GM21723 (cell line): ENCODE results near the gene LIPG.
"Not testable (repeated sequence)": the region's sequence is repeated elsewhere in the genome, so short reads cannot be mapped to it uniquely, and the experiment has no call there.

ENCODE experiments used
- ATAC-seq: cut with Tn5 transposase; IDR thresholded peaks from one replicate; pipeline ENCODE4 v1.9.1; 2021; ENCODE audit warnings: mild to moderate bottlenecking, moderate library complexity; ENCODE audit not compliant: unreplicated experiment

LIPG gene

DNA sequence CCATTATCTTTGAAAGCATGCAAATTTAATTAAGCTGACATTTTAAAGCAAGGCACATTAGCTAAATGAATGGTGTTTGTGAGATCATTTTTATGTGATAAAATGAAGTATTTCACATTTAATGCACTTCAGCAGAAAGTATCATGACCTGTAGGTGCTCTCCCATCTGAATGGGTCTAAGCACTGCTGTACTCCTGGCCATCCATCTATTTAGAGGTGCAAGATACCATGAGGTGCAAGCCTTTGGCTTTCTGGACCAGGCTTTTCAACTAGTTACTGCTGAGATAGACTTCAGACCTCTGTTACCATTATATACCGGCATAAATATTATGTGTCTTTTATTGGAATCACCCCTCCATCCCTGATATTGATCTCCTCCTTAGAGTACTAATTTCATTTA is 15.6 kb upstream of the LIPG start:
- no peak for ATAC-seq

DNA sequence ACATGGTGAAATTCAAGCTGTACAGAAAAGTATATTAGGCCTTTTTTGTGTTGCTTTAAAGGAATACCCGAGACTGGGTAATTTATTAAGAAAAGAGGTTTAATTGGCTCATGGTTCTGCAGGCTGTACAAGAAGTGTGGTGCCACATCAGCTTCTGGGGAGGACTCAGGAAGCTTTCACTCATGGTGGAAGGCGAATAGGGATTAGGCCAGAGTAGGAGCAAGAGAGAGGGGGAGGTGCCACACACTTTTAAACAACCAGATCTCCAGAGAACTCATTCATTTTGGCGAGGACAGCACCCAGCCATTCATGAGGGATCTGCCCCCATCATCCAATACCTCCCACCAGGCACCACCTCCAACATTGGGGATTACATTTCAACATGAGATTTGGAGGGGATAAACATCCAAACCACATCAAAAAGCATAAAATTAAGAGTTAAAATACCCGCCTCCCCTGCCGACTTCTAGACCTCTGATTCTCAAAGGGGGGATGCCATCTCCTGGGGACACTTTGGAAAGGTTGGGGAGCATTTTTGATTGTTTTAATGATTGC is 15.1 kb upstream of the LIPG start:
- ATAC-seq: no peak

DNA sequence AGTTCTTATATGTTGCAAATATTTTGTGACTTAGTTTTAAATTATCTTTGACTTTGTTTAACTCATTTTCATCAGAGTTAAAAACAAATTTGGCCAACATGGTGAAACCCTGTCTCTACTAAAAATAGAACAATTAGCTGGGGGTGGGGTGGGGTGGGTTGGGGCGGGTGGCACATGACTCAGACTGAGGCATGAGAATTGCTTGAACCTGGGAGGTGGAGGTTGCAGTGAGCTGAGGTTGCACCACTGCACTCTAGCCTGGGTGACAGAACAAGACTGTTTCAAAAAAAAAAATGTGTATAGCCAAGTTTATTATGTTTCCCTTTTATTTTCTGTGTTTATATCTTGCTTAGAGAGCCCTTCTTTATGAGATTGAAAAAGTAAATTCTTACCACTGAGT is 14.2 kb upstream of the LIPG start:
- no peak for ATAC-seq

DNA sequence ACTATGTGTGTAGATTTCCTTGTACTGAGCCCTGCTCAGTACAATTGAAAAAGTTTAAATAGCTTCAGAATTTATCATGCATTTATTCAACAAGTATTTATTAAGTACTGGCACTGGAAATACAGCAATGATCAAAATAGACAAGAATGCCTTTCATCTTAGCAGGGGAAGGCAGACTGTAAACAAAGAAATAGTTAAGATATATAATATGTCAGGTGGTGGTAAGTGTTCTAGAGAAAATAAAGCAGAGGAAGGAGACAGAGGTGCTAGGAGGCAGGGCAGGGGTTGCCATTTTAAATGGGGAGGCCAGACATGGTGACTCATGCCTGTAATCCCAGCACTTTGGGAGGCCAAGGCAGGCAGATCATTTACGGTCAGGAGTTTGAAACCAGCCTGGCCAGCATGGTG is 13.6 kb upstream of the LIPG start:
- ATAC-seq: no peak

DNA sequence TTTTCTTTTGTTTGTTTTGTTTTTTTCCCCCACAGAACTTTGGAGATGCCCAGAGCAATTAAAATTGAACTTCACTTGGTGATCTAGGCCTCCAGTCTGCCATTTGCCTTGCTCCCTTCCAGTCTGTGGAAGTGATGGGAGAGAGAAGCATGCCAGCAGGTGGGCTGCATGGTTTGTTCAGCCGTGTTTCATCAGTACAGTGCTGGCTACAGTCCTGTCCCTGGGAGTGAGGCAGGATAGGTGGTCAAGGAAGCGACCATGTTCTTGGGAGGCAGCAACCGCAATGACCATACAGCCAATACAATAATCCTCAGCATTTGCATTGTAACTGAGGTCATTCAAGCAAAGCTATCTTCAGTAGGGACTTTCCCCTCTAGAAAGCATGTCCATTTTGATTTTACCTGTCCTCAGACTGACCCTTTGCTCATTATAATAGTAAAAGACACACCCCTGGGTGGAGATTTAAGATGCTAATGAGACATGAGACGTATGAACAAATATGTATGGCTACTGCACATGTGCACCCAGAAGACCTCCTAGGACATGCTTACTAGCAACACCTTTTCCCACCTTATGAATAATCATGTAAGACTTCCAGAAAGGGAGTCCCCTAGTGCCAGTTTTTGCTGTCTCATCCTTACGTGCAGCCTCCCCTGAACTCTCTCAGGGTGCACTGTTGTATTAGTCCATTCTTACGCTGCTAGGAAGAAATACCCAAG is 11.1 kb upstream of the LIPG start:
- ATAC-seq: no peak

DNA sequence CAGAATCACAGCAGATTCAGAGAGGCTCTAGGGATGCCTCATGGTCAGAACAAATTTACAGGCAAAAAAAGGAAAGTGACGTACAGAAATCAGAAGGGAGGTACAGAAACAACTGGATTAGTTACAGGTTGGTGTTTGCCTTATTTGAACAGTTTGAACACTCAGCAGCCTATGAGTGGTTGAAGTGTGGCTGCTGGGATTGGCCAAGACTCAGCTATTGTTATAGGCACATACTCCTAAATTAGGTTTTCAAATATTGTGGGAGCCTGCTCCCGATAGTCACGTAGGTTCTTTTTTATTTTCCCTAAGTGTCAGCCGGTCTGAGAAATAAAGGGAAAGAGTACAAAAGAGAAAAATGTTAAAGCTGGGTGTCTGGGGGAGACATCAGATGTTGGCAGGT is 8.9 kb upstream of the LIPG start:
- no peak for ATAC-seq

DNA sequence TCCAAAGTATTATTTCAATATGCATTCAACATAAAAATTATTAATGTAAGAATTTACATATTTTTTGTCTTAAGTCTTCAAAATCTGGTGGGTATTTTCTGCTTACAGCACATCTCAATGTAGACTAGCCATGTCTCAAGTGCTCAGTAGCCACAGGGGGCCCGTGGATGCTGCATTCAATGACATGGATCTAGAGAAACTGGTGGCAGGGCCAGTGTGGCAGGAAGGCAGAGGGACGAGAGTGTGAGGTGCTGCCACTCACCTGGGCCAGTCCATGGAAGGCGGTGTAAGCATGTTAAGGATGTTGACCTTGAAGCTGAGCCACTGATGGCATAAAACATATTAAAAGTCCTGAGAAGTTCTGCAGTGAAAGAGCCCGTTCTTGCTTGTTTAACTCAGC is 6.2 kb upstream of the LIPG start:
- no peak for ATAC-seq

DNA sequence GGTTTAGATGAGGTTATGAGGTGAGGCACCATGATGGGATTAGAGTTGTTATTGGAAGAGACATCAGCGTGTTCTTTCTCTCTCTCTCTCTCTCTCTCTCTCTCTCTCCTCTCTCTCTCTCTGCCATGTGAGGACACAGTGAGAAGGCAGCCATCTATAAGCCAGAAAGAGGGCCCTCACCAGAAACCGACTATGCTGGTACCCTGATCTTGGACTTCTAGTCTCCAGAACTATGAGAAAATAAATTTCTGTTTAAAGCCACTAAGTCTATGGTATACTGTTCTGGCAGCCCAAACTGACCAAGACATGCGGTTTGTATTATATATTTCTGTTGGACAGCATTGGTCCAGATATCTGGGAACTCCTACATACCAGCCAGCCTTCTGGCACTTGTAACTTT is 3.5 kb upstream of the LIPG start:
- ATAC-seq: no peak

DNA sequence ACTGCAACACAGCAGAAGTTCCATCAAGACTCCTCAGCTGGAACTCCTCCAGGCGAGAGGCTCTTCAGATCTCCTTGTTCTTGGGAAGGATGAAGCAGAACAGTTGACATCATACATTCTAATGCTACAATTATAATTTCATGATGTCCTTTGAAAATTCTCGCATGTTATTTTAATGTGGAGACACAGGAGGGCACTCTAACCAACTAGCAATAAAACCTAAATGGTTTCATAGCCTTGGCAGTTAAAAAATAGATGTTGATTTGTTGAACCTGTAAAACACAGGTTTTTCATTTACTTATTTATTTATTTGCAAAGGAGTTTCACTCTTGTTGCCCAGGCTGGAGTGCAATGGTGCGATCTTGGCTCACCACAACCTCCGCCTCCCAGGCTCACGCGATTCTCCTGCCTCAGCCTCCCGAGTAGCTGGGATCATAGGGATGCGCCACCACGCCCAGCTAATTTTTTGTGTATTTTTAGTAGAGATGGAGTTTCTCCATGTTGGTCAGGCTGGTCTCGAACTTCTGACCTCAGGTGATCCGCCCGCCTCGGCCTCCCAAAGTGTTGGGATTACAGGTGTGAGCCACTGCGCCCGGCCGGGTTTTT is 2.4 kb upstream of the LIPG start:
- not testable (repeated sequence) for ATAC-seq

DNA sequence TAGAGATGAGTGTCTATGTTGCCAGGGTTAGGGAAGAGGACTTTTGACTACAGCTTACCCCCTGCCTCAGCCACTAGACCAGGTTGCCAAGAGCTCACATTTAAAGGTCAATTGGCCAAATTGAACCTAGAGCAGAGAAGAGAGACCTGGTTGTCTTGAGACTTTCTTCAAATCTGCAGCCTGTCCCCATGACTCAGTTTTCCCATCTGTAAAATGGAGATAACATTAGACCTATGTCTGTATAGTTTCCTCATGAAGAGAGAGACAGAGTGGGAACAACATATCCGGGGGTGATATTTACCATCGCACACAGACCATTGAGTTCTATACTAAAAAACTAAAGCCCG is 1.6 kb upstream of the LIPG start:
- ATAC-seq: no peak

DNA sequence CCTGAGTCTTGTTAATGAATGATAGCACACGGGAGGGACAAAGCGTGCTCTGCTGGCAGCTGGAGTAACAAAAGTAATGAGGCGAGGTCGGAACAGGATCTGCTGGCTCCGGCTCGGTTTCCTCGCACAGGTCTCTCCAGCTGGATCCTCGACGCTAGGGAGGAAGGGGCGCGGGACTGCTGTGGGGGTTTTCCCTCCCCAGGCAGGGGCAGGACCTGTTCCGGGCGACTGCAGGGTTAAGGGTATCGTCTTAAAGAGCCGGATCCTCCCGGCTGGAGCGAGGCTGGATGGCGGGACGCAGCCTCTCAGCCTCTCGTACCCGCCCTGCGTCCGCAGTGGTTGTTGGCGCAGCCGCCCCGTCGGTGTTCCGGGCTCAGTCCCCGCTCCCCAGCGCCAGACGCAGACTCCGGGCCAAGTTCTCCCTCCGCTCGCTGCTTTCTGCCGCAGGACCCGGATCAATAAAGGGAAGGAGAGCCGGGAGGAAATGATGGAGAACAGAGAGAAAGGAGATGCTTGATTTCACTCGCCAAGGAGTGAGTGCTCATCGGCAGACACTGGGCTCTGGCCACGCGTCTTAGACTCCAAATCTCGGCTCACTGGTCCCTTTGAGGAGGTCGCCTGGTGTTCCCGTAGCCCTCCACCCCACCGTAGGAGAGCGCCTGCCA is 1.1 kb upstream of the LIPG start:
- no peak for ATAC-seq

DNA sequence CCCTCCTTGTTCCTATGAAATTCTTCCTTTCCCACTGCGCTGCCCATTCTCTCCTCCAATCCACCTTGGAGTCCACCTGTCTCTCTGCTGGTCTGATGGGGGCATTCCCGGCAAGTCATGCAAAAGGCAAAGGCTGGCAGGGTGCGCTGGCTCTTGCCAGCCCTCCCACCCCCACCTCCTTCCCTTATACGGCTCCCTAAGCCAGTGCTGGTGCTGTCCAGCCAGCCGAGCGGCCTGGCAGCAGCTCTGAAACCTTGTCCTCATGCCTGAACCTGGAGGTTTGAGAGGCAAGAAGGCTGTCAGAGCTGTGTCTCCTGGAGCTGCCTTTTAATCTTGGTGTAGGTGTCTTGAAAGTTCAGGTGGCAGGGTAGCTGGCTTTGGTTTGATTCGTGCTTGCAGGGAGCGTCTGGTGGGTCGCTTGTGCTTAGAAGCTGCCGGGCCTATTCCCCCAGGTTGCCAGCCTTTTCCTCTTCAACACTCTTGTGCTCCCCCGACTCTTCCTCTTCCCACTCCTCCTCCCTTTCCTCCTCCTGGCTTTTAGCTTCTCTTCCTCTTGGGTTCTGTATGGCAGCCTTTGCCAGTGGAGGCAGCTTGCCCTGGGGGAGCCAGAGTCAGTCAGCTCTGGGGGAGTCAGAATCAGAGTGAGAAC is 748 bp downstream of the LIPG start:
- no peak for ATAC-seq

DNA sequence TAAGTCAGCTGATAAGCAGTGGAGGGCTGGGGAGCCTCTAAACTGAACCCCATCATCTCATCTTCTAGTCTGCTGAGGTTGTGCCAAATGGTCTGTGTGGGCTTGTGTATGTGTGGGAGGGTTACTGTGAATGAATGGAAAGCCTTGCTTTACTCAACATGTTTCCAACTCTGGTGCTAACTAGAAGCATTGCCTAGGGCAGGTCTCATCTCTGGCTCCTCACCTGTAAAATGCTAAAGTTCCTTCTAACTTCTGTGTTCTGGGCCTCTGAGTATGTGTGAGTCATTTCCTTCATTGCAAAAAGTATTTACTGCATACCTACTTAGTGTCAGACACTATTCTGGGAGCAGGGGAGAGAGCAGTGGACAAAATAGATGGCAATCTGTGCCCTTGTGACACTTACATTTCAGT is 1.3 kb downstream of the LIPG start:
- ATAC-seq: no peak

DNA sequence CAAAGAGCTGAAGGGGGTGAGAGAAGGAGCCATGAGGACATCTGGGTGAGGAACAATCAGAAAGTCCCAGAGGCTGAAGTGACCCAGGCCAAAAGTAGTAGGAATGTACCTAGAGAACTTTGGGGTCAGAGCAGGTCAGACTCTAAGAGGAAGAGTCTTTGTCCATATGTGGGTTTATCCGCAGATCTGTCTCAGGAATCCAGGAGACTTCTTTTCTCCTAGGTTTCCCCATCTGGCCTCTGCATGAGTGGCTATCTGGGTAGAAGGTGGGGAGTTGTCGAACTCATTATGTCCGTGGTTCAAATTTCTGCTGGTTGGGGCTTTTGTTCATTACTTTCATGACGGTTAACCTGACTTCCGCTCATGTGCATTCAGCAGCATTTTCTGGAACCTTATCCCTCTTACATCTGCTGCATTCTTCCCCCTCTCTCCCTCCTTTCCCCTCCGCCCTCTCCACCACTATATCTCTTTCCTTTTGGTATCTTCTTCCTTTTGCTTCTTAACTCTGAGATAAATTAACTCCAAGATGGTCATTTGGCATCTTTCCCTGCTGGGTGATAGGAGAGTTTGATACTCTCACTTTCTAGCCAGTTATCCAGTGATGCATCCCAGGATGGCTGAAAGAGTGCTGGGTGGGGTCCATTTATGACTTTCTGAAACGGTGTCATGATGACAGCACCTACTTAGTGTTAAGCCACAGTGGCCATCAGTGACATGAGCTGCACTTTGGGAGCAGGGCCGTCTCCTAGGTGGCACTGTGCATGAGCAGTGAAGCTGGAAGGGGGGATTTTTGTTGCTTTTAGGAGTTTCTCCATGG is 2.1 kb downstream of the LIPG start:
- ATAC-seq: no peak

DNA sequence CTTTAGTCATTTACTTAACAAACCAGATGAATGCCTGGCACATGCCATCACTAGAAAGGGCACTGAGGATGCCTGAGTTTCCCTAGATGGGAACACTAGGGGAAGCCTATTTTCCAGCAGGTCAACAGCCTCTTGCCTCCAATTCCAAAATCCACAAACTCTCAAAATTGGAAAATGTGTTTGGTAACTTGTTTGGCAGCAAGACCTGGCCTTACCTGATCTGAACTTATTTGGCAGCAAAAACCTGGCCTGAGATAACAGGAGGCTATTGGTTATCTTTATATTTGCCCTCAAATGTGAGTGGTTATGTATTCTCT is 2.6 kb downstream of the LIPG start:
- ATAC-seq: no peak

DNA sequence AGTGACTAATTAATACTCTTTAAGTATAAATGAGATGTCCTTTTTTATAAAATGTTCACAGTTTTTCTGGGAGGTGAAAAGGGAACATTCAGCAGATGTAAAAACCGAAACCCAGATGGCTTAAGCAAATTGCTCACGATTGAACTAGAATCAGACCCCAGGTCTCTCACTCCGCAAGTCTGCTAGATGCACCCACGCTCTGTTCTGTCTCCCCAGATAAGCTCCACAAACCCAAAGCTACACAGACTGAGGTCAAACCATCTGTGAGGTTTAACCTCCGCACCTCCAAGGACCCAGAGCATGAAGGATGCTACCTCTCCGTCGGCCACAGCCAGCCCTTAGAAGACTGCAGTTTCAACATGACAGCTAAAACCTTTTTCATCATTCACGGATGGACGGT is 3.2 kb downstream of the LIPG start:
- no peak for ATAC-seq

DNA sequence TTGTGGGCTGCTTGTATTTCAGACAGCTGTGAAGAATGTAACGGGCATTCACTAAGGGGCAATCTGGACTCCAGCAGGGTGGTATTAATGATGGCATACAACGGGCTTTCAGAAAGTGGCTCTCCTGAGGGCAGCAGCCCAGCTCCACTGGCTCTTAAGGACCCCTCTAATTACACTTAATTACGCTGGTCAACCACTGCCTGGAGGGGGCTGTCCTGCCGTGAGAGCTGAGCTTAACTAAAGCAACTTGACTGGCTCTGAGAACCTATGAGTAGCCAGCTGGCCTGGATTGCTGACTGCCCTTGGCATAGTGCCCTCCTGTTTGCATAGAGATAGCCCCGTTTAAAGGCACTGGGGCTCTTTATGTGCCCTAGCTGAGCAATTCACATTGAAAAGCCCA is 3.8 kb downstream of the LIPG start:
- ATAC-seq: no peak

DNA sequence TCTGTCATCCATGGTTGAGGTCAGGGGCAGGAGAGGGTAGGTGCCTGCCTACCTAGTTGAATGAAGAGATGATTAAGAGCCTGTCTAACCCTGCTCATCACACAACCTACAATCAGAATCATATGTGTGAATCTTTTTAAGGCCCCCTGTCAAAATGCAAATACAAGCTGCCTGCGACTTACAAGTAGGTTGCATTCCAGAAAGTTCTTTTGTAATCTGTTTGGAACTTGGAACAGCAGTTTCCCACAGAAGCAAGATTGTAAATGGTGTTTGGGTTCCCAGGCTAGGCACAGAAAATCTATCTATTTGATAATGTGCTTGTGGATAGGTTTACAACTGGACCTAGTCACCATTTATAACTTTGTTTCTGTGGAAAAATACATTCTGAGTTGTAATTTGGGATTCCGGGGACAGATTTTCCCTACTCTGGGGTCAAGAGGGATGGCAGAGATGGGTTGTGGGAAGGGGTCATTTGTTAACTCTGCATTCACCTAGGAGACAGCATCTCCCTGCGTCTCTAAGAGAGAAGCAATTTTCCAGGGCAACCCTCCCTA is 4.4 kb downstream of the LIPG start:
- ATAC-seq: no peak

DNA sequence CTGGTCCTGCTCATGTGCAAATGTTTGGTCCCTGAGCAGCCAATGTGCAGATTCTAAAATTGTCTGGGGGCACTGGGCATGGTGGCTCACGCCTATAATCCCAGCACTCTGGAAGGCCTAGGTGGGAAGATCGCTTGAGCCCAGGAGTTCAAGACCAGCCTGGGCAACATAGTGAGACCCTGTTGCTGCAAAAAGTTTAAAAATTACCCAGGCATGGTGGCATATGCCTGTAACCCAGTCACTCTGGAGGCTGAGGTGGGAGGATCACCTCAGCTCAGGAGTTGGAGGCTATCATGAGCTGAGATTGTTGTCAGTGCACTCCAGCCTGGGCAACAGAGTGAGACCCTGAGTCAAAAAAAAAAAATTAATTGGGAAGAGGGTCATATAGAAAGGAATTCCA is 5.1 kb downstream of the LIPG start:
- ATAC-seq: no peak

DNA sequence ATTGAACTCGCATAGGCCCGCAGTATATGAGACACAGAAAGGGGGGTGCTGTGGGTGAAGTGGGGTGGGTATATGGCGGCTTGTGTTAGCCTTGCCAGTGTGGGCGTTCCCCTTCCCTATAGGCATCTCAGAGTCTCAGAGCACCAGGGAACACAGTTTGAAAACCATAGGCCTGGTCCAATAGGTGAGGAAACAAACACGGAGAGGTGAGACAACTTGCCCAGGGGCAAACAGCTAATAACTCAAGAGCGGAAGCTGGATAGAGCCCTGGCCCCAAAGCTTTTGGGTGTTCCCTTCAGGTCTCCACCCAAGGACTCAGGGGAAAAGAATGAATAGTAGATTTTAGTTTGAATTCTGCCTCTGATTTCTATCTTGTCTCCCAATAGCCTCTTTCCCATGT is 7.9 kb downstream of the LIPG start:
- no peak for ATAC-seq

DNA sequence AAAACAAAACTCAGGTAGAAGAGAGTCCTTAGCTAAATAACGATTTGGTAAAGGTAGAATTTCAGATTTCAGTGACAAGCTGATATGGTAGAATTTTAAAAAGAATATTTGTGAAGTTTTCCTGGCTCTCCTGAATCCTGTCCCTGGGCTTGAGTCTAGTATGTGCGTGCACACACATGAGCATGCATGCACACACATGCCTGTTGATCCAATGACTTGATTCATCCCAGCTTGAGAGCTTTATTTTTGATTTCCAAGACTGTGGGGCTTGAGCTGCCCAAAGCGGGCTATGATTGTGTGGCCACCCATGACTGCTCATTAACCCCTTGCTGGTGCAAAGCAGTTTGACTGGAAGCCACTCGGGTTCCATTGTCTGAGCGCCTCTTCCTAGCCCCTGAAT is 9.0 kb downstream of the LIPG start:
- no peak for ATAC-seq
